ENCODE measurements around the gene SETD5.

The SETD5 gene

GRCh38 chr3:9386501-9387321 is 10.7 kb upstream of the SETD5 start:
- Histone ChIP-seq H2AFZ (ENCODE audit: low read depth, low read length) (no peak overlapping the region), H3K4me3 (ENCODE audit: low read depth in 1 of 2, low read length in 2 of 2) (no peak overlapping the region), H3K9me3 (ENCODE audit: insufficient read depth, low read length, severe bottlenecking) (no peaks in the 10 kb centered on the region), H3K27me3 (ENCODE audit: insufficient read depth, low read length, poor library complexity) (no peaks in the 10 kb centered on the region), H3K9ac (ENCODE audit: low read depth, low read length) (no peak overlapping the region), H3K4me1 (ENCODE audit: insufficient read depth, low read length) (no peaks in the 10 kb centered on the region), H3K79me2 (ENCODE audit: insufficient read depth, low read length) (peaks cover 40% of the 10 kb centered on the region), H3K27ac (ENCODE audit: low read length) (no peak overlapping the region), H3K36me3 (ENCODE audit: insufficient read depth, low read length) (peaks cover 97% of the 10 kb centered on the region), H3K4me2 (ENCODE audit: insufficient read depth, low read length) (no peak overlapping the region), H4K20me1 (ENCODE audit: insufficient read depth, low read length) (peaks cover 45% of the 10 kb centered on the region; the same call in 1 of the 2 replicates)
- ATAC-seq (ENCODE audit: insufficient read depth, low read depth): no peak
- no peak for TF ChIP-seq EZH2 (IDR thresholded peaks at IDR 0.05; ENCODE audit: borderline replicate concordance, low read depth, low read length, severe bottlenecking)
- TF ChIP-seq CTCF (IDR thresholded peaks at IDR 0.05; ENCODE audit: borderline replicate concordance, extremely low read depth, low read length, poor library complexity, severe bottlenecking): no peak
- DNase-seq: no peak

GRCh38 chr3:9387322-9387655 is 10.1 kb upstream of the SETD5 start:
- H3K27ac ChIP-seq (ENCODE audit: low read length): no peak overlapping the region

DNA sequence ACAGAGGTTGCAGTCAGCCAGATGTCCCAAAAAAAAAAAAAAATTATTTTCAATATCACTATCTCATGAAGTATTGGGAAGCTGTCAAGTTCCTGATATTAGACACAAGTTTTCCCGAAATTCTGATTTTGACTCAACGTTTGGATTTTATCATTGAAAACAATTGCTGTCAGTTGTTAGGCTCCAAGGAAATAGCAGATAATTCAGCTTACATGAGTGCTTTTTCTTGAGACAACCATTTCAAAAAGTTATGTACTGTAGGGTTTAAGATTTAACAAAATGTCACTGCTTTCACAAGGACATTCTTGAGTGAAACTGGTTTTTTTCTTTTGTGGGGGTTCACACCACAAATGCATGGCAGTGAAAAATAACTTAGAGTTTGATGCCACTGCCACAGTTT is 9.3 kb upstream of the SETD5 start:
- H3K4me2 ChIP-seq (ENCODE audit: insufficient read depth, low read length): no peak overlapping the region

More at GRCh38 chr3:9387322-9387655, 10.1 kb upstream of the SETD5 start:
- TF ChIP-seq CTCF (IDR thresholded peaks at IDR 0.05; ENCODE audit: borderline replicate concordance, extremely low read depth, low read length, poor library complexity, severe bottlenecking): no peak
- TF ChIP-seq EZH2 (IDR thresholded peaks at IDR 0.05; ENCODE audit: borderline replicate concordance, low read depth, low read length, severe bottlenecking): no peak
- Histone ChIP-seq H2AFZ (ENCODE audit: low read depth, low read length) (no peak overlapping the region), H3K4me1 (ENCODE audit: insufficient read depth, low read length) (no peaks in the 10 kb centered on the region), H3K36me3 (ENCODE audit: insufficient read depth, low read length) (peaks cover 98% of the 10 kb centered on the region), H4K20me1 (ENCODE audit: insufficient read depth, low read length) (peaks cover 51% of the 10 kb centered on the region; the same call in 1 of the 2 replicates), H3K4me3 (ENCODE audit: low read depth in 1 of 2, low read length in 2 of 2) (no peak overlapping the region), H3K9me3 (ENCODE audit: insufficient read depth, low read length, severe bottlenecking) (no peaks in the 10 kb centered on the region), H3K9ac (ENCODE audit: low read depth, low read length) (no peak overlapping the region), H3K79me2 (ENCODE audit: insufficient read depth, low read length) (peaks cover 45% of the 10 kb centered on the region), H3K27me3 (ENCODE audit: insufficient read depth, low read length, poor library complexity) (no peaks in the 10 kb centered on the region), H3K4me2 (ENCODE audit: insufficient read depth, low read length) (no peak overlapping the region)
- DNase-seq (no peak), ATAC-seq (ENCODE audit: insufficient read depth, low read depth) (no peak)

More for the DNA sequence above, 9.3 kb upstream of the SETD5 start:
- Histone ChIP-seq H3K4me3 (ENCODE audit: low read depth in 1 of 2, low read length in 2 of 2) (no peak overlapping the region), H3K79me2 (ENCODE audit: insufficient read depth, low read length) (peaks cover 54% of the 10 kb centered on the region), H3K27ac (ENCODE audit: low read length) (no peak overlapping the region), H3K9ac (ENCODE audit: low read depth, low read length) (no peak overlapping the region), H3K9me3 (ENCODE audit: insufficient read depth, low read length, severe bottlenecking) (no peaks in the 10 kb centered on the region), H3K4me1 (ENCODE audit: insufficient read depth, low read length) (0 out of 2 replicates have a peak, but pooled peaks cover under 1% of the 10 kb centered on the region), H4K20me1 (ENCODE audit: insufficient read depth, low read length) (peaks cover 60% of the 10 kb centered on the region; the same call in 1 of the 2 replicates), H3K27me3 (ENCODE audit: insufficient read depth, low read length, poor library complexity) (no peaks in the 10 kb centered on the region), H3K36me3 (ENCODE audit: insufficient read depth, low read length) (peaks cover 98% of the 10 kb centered on the region), H2AFZ (ENCODE audit: low read depth, low read length) (no peak overlapping the region)
- no peak for TF ChIP-seq EZH2 (IDR thresholded peaks at IDR 0.05; ENCODE audit: borderline replicate concordance, low read depth, low read length, severe bottlenecking)
- TF ChIP-seq CTCF (IDR thresholded peaks at IDR 0.05; ENCODE audit: borderline replicate concordance, extremely low read depth, low read length, poor library complexity, severe bottlenecking): no peak
- DNase-seq (no peak), ATAC-seq (ENCODE audit: insufficient read depth, low read depth) (no peak)

Data from DND-41 (cell line).